HUES64 (cell line): ENCODE measurements around the gene TLN1.

Experiments
- H3K27ac ChIP-seq: 2 replicates; pipeline ENCODE4 v1.7.0; 2013; ENCODE audit warnings: low read depth, low read length, inconsistent platforms
- H3K27me3 ChIP-seq: 2 replicates; pipeline ENCODE4 v1.6.1; 2013; ENCODE audit warnings: mild to moderate bottlenecking, low read length; ENCODE audit not compliant: insufficient read depth
- H3K36me3 ChIP-seq: 2 replicates; pipeline ENCODE4 v1.6.1; 2013; ENCODE audit warnings: mild to moderate bottlenecking, low read length; ENCODE audit not compliant: insufficient read depth
- H3K4me1 ChIP-seq: 2 replicates; pipeline ENCODE4 v1.6.1; 2013; ENCODE audit warnings: mild to moderate bottlenecking, low read length, moderate library complexity; ENCODE audit not compliant: insufficient read depth
- H3K4me3 ChIP-seq: 2 replicates; pipeline ENCODE4 v1.5.1; 2013; ENCODE audit warnings: mild to moderate bottlenecking, low read length, moderate library complexity
- H3K9ac ChIP-seq: 2 replicates; pipeline ENCODE4 v1.6.1; 2013; ENCODE audit warnings: mild to moderate bottlenecking, low read depth, low read length
- H3K9me3 ChIP-seq: 2 replicates; pipeline ENCODE4 v1.6.1; 2013; ENCODE audit warnings: low read depth, low read length; ENCODE audit not compliant: insufficient read depth
- WGBS: fragments of 150-250, 120-280 bp; methylation state at CpG from one replicate; pipeline ENCODE4 v1.1.7; 2013; ENCODE audit warnings: missing lambda C conversion rate; 5-methylcytosine and 5-hydroxymethylcytosine counted together

TLN1 gene

GRCh38 chr9:35738186-35738585, 6.2 kb upstream of the TLN1 start:
- H3K27me3 ChIP-seq, result no peaks in the 10 kb centered on the region
- WGBS, result 95% methylated on average over 4 of the region's 4 CpGs
- peaks cover 6% of the 10 kb centered on the region; the same call in 1 of the 2 replicates for H3K4me1 ChIP-seq
- no peak overlapping the region for H3K9ac ChIP-seq
- no peak overlapping the region for H3K27ac ChIP-seq
- H3K4me3 ChIP-seq, result no peak overlapping the region
- H3K9me3 ChIP-seq, result no peaks in the 10 kb centered on the region
- peaks cover 92% of the 10 kb centered on the region for H3K36me3 ChIP-seq

- no peaks in the 10 kb centered on the region for H3K9me3 ChIP-seq
- WGBS, result 92% methylated on average over 7 of the region's 7 CpGs
- no peaks in the 10 kb centered on the region for H3K27me3 ChIP-seq
- H3K27ac ChIP-seq, result no peak overlapping the region
- H3K4me3 ChIP-seq, result no peak overlapping the region
- H3K9ac ChIP-seq, result no peak overlapping the region
- H3K36me3 ChIP-seq, result peaks cover 81% of the 10 kb centered on the region
- H3K4me1 ChIP-seq, result peaks cover 6% of the 10 kb centered on the region; the same call in 1 of the 2 replicates
These were observed 5.1 kb upstream of the TLN1 start for GRCh38 chr9:35737143-35737542.

GRCh38 chr9:35736201-35736633, 4.2 kb upstream of the TLN1 start:
- Histone ChIP-seq H3K4me3 (no peak overlapping the region), H3K9ac (no peak overlapping the region), H3K27ac (peak overlapping the region; percentile 34; the same call in 1 of the 2 replicates), H3K27me3 (no peaks in the 10 kb centered on the region), H3K4me1 (peaks cover 8% of the 10 kb centered on the region; the same call in 1 of the 2 replicates), H3K36me3 (peaks cover 74% of the 10 kb centered on the region), H3K9me3 (no peaks in the 10 kb centered on the region)
- WGBS, result 69% methylated on average over 5 of the region's 5 CpGs

GRCh38 chr9:35734096-35734495, 2.1 kb upstream of the TLN1 start:
- Histone ChIP-seq H3K4me3 (no peak overlapping the region), H3K9me3 (no peaks in the 10 kb centered on the region), H3K27ac (no peak overlapping the region), H3K27me3 (no peaks in the 10 kb centered on the region), H3K9ac (no peak overlapping the region), H3K36me3 (peaks cover 53% of the 10 kb centered on the region), H3K4me1 (peaks cover 29% of the 10 kb centered on the region)
- 89% methylated on average over 3 of the region's 3 CpGs for WGBS

GRCh38 chr9:35732800-35733541, 976 bp upstream of the TLN1 start:
- H3K36me3 ChIP-seq, result peaks cover 42% of the 10 kb centered on the region
- H3K4me3 ChIP-seq, result peak overlapping the region; percentile 88
- H3K27me3 ChIP-seq, result no peaks in the 10 kb centered on the region
- peaks cover 40% of the 10 kb centered on the region for H3K4me1 ChIP-seq
- H3K9ac ChIP-seq, result peak overlapping the region; percentile 71
- peak overlapping the region; percentile 97 for H3K27ac ChIP-seq
- no peaks in the 10 kb centered on the region for H3K9me3 ChIP-seq
- 2% methylated on average over 12 of the region's 14 CpGs for WGBS

GRCh38 chr9:35731415-35732184, 395 bp downstream of the TLN1 start:
- Histone ChIP-seq H3K4me3 (peak overlapping the region; percentile 88), H3K4me1 (peaks cover 53% of the 10 kb centered on the region), H3K36me3 (peaks cover 28% of the 10 kb centered on the region), H3K9ac (peak overlapping the region; percentile 71), H3K9me3 (no peaks in the 10 kb centered on the region), H3K27me3 (no peaks in the 10 kb centered on the region), H3K27ac (peak overlapping the region; percentile 97)
- WGBS, result under 1% methylated on average over 47 of the region's 47 CpGs

GRCh38 chr9:35730486-35730854, 1.5 kb downstream of the TLN1 start:
- Histone ChIP-seq H3K27me3 (no peaks in the 10 kb centered on the region), H3K4me3 (peak overlapping the region; percentile 88), H3K36me3 (peaks cover 19% of the 10 kb centered on the region), H3K9ac (no peak overlapping the region), H3K27ac (peak overlapping the region; percentile 26; the same call in 1 of the 2 replicates), H3K9me3 (no peaks in the 10 kb centered on the region), H3K4me1 (peaks cover 54% of the 10 kb centered on the region)
- WGBS, result 81% methylated on average over 2 of the region's 2 CpGs

- peaks cover 19% of the 10 kb centered on the region for H3K36me3 ChIP-seq
- peaks cover 54% of the 10 kb centered on the region for H3K4me1 ChIP-seq
- WGBS, result 25% methylated on average over 6 of the region's 6 CpGs
These were observed 2.1 kb downstream of the TLN1 start for GRCh38 chr9:35729700-35730485.

GRCh38 chr9:35729101-35729500, 2.9 kb downstream of the TLN1 start:
- Histone ChIP-seq H3K4me1 (peaks cover 54% of the 10 kb centered on the region), H3K4me3 (peak overlapping the region; percentile 88), H3K9me3 (no peaks in the 10 kb centered on the region), H3K27me3 (no peaks in the 10 kb centered on the region), H3K9ac (no peak overlapping the region; the same call in 1 of the 2 replicates), H3K36me3 (peaks cover 21% of the 10 kb centered on the region), H3K27ac (peak overlapping the region; percentile 87)
- WGBS, result 80% methylated on average over 3 of the region's 3 CpGs

More at GRCh38 chr9:35729700-35730485, 2.1 kb downstream of the TLN1 start:
- Histone ChIP-seq H3K9me3 (no peaks in the 10 kb centered on the region), H3K4me3 (peak overlapping the region; percentile 88), H3K27ac (peak overlapping the region; percentile 87; the same call in 1 of the 2 replicates), H3K27me3 (no peaks in the 10 kb centered on the region), H3K9ac (no peak overlapping the region; the same call in 1 of the 2 replicates)

- peaks cover 50% of the 10 kb centered on the region for H3K4me1 ChIP-seq
- WGBS, result 16% methylated on average over 10 of the region's 10 CpGs
- peak overlapping the region; percentile 87 for H3K27ac ChIP-seq
- peak overlapping the region; percentile 66; the same call in 1 of the 2 replicates for H3K9ac ChIP-seq
- H3K4me3 ChIP-seq, result peak overlapping the region; percentile 88
- H3K36me3 ChIP-seq, result peaks cover 23% of the 10 kb centered on the region
- H3K27me3 ChIP-seq, result no peaks in the 10 kb centered on the region
- no peaks in the 10 kb centered on the region for H3K9me3 ChIP-seq
These were observed 3.7 kb downstream of the TLN1 start for GRCh38 chr9:35728041-35728971.
